GM19324 (cell line): ENCODE results near the gene SIT1.
"Not testable (repeated sequence)": the region's sequence is repeated elsewhere in the genome, so short reads cannot be mapped to it uniquely, and the experiment has no call there.

Source experiments
- ATAC-seq: cut with Tn5 transposase; IDR thresholded peaks from one replicate; pipeline ENCODE4 v1.9.1; 2021; ENCODE audit warnings: mild to moderate bottlenecking, moderate library complexity; ENCODE audit not compliant: unreplicated experiment, low FRiP score

Gene SIT1

GRCh38 chr9:35661756-35662350 lies 11.1 kb upstream of the SIT1 start:
- no peak for ATAC-seq

- no peak for ATAC-seq
Measured at GRCh38 chr9:35660966-35661415, 10.3 kb upstream of the SIT1 start.

- no peak for ATAC-seq
Measured at GRCh38 chr9:35659340-35659739, 8.6 kb upstream of the SIT1 start.

GRCh38 chr9:35658968-35659220 lies 8.2 kb upstream of the SIT1 start:
- no peak for ATAC-seq

GRCh38 chr9:35658137-35658967 lies 7.6 kb upstream of the SIT1 start, which contains the start of gene CCDC107:
TSS of gene CCDC107 (plus strand) at chr9:35658292. CDS start at chr9:35658380, 88 bp downstream.
- ATAC-seq, result peak; percentile 77

DNA sequence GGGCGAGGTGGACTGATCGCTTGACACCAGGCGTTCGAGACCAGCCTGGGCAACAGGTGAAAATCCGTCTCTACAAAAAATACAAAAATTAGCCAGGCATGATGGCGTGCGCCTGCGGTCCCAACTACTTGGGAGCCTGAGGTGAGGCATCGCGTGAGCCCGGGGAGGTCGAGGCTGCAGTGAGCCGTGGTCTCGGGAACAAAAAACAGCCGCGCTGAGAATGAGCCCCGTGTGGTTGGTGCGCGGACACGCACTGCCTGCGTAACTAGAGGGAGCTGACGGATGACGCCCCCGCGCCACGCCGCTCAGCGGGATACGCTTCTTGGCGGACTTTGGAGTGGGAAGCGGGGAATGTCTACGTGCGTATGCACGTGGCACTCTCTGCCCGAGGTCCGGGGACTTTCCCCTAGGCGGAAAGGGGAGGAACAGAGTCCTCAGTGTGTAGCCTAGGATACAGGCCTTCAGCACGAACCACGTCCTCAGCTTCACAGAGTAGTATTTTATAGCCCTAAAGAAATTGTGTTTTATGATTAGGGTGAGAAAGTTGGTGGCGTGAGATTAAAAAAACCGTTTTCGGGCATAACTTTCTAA lies 6.9 kb upstream of the SIT1 start, which contains the start of gene RMRP:
TSS of gene RMRP (minus strand) at position 474 of the 591 bp plus-strand sequence.
- peak; percentile 87 for ATAC-seq

GRCh38 chr9:35656831-35657545 lies 6.3 kb upstream of the SIT1 start:
- no peak for ATAC-seq

DNA sequence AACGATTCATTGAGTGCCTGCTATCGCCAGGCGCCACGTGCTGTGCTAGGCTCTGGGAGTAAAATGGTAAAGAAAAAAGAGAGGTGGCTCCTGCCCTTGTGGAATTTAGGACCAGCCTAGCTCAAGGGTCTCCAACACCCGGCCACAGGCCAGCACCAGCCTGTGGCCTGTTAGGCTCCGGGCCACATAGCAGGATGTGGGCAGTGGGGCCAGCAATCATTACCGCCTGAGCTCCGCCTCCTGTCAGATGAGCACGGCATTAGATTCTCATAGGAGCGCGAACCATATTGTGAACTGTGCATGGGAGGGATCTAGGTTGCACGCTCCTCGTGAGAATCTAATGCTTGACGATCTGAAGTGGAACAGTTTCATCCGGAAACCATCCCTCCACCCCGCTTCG lies 5.6 kb upstream of the SIT1 start:
- no peak for ATAC-seq

DNA sequence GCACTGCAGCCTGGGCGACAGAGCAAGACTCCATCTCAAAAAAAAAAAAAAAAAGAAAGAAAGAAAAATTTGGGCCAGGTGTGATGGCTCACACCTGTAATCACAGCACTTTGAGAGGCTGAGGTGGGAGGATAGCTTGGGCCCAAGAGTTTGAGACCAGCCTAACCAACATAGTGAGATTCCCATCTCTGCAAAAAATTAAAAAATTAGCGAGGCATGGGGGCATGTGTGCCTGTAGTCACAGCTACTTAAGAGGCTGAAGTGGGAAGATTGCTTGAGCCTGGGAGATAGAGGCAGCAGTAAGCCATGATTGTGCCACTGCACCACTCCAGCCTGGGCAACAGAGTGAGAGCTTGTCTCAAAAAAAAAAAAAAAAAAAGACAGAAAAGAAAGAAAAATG lies 2.9 kb upstream of the SIT1 start:
- ATAC-seq, result no peak

DNA sequence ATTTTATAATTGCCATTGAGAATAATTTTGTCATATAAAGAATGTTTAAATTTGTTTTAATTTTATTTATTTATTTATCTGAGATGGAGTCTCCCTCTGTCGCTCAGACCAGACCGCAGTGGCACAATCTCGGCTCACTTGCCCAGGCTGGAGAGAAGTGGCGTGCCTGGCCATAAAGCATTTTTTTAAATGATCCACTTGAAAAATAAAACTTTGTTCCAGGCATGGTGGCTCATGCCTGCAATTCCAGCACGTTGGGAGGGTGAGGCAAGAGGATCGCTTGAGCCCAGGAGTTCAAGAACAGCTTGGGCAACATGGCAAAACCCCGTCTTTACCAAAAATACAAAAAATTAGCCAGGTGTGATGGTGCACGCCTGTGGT lies 2.1 kb upstream of the SIT1 start:
- no peak for ATAC-seq

DNA sequence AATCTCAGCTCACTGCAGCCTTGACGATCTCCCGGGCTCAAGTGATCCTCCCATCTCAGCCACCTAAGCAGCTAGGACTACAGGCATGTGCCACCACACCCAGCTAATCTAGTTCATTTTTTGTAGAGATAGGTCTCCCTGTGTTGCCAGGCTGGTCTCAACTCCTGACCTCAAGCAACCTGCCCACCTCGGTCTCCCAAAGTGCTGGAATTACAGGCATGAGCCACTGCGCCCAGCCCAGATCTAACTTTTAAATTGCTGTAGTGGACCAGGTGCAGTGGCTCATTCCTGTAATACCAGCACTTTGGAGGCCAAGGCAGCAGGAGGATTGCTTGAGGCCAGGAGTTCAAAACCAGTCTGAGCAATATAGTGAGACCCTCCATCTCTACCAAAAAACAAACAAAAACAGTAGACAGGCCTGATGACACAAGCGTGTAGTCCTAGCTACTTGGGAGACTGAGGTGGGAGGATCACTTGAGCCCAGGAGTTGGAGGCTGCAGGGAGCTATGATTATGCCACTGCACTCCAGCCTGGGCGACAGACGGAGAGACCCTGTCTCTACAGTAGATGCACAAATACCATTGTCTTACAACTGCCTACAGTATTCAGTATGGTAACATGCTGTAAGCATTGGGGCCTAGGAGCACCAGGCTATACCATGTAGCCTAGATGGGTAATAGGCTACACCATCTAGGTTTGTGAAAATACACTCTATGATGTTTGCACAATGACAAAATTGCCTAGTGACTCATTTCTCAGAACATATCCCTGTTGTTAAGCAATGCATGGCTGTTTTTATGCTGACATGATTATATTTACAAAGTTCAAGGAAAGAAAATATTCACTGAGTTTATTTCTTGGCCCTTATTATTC lies 1.5 kb upstream of the SIT1 start:
- no peak for ATAC-seq

GRCh38 chr9:35649431-35650340 lies 1.0 kb downstream of the SIT1 start:
- ATAC-seq, result no peak

- peak; percentile 88 for ATAC-seq
Measured at GRCh38 chr9:35646533-35647265, 4.0 kb downstream of the SIT1 start.

- ATAC-seq, result peak; percentile 18
Measured at GRCh38 chr9:35646153-35646532, 4.6 kb downstream of the SIT1 start.

GRCh38 chr9:35645736-35646135 lies 5.0 kb downstream of the SIT1 start:
- ATAC-seq, result not testable (repeated sequence)

DNA sequence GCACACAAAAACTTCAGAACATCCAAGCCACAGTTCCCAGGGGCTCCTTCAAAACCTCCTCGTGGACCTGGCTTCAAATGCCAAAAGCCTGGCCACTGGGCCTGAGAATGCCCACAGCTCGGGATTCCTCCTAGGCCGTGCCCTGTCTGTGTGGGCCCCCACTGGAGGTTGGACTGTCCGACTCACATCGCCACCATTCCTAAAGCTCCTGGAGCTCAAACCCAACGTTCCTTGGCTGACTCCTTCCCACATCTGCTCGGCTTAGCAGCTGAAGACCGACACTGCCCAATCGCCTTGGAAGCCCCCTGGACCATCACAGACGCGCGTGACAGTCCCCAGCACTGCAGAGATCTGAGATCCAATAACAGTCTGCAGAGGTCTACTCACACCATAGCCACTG lies 7.7 kb downstream of the SIT1 start:
- no peak for ATAC-seq

DNA sequence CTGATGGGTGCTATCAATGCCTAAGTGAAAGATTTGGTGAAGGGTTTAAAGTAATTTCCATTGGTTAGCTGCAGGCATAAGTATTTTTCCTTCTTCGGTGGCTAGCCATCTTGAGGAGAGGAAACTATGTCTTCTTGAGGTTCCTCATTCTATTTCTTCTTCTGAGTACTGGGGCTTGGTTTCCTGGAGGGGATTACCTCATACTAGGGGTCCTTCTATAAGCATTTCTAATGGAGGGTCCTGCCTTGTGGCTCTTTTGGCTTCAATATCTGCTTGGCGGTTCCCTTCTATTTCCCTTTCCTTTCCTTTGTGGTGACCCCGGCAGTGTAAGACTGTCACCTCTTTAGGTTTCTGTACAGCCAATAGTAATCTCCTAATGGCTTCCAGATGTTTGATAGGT lies 9.3 kb downstream of the SIT1 start:
- ATAC-seq, result not testable (repeated sequence)

- ATAC-seq, result not testable (repeated sequence)
Measured at GRCh38 chr9:35640431-35640830, 10.3 kb downstream of the SIT1 start.

DNA sequence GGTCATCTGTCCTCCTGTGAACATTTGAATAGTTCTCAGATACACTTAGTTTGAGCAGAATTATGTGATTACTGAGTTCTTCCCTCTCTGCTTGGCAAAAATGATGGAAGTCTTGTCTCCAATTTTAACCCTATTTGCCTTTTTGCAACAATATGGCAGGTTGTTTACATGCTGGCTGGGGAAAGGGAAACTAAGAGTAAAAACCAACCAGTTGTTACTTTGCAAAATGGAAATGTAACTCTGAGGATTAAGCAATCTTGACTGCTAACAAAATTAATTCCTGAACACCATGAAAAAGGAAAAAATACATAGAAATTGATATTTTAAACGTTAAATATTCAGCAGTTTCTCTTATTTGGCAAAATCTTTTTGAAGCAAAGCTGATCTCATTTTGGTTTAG lies 11.1 kb downstream of the SIT1 start:
- ATAC-seq, result no peak
